Right cardiac atrium (tissue), 5 donors: ENCODE data around the gene NOTCH4. TPM values are rescaled to one million over a fixed set of nuclear protein-coding genes. Genes with fewer than 3 reads are reported as not detected.

Experiments used
- ATAC-seq, 2 donors: fragments of 200-7000 bp; cut with Tn5 transposase; one replicate each; pipeline versions ENCODE4 v1.8.0 to v1.9.1; 2020; ENCODE audit warnings: moderate library complexity in 2 of 2, mild to moderate bottlenecking in 1 of 2
- DNase-seq, 3 donors: peaks; one replicate each; pipeline ENCODE4 v3.0.0-alpha.2; 2020
- H3K27ac ChIP-seq: one replicate; pipeline ENCODE4 v1.5.1; 2013; ENCODE audit warnings: mild to moderate bottlenecking, low read length, control low read depth, moderate library complexity
- H3K27me3 ChIP-seq: one replicate; pipeline ENCODE4 v1.6.1; 2013; ENCODE audit not compliant: control insufficient read depth, insufficient read depth
- H3K4me1 ChIP-seq: one replicate; pipeline ENCODE4 v1.6.1; 2013; ENCODE audit warnings: low read length; ENCODE audit not compliant: control insufficient read depth, insufficient read depth
- H3K4me3 ChIP-seq: one replicate; pipeline ENCODE4 v1.5.1; 2013; ENCODE audit warnings: low read length, control low read depth
- H3K9me3 ChIP-seq: one replicate; pipeline ENCODE4 v1.6.1; 2013; ENCODE audit warnings: low read length; ENCODE audit not compliant: control insufficient read depth
- WGBS: extraction: QIAGEN DNeasy Blood & Tissue Kit; methylation state at CpG from one replicate; pipeline ENCODE4 v1.1.7; 2013; 5-methylcytosine and 5-hydroxymethylcytosine counted together
- intact Hi-C, 4 donors: fragments of 100-400 bp; cut with DNase I; formaldehyde crosslinking; loops; one replicate each; pipeline versions ENCODE4 v1.11.0 to v1.14.0; 2022 to 2023
- polyA plus RNA-seq: library from polyadenylated mRNA; stranded (reverse); fragments of 200-250 nt; gene quantifications from one replicate; pipeline ENCODE4 v1.2.3, GENCODE V29; 2013
- total RNA-seq, 4 donors: library from RNA; stranded (reverse); fragmentation: NEBNext Ultra II Directional; extraction: Animal tissue kit (Norgen Biotek cat#: 25700); gene quantifications; one replicate each; pipeline ENCODE4 v1.2.1, GENCODE V29; 2021
- donor health status: healthy with polysubstance abuse.
- donor health status: DM: no; HTN: yes; CAD: no.
- donor health status: DM: no; HTN: no; CAD: no.
- donor health status: DM: no; HTN: yes; CAD: no; lungs with severe emphysema.
- donor health status: DM: yes; HTN: yes; CAD: no.

The NOTCH4 gene
- total and polyA plus RNA-seq, 5 donors: 14.4 to 33.5 (median 26.1) TPM

DNA sequence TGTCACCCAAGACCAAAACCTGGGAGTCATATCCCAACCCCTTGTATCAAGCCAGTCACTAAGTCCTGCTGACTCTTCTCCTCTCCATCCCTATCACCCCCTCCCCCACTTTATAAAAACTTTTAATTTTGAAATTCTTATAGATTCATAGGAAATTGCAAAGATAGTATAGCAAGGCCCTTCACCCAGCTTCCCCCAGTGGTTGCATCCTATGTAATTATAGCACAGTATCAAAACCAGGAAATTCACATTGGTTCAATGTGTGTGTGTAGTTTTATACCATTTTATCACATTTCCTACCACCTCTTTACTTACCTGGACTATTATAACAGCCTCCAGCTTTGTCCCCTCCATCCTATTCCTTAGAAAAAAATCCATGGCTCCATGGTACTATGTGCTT lies 65.8 kb downstream of the NOTCH4 start:
- ATAC-seq (no peak), DNase-seq (no peak)
- Histone ChIP-seq H3K27me3 (no peaks in the 10 kb centered on the region), H3K9me3 (no peaks in the 10 kb centered on the region), H3K27ac (no peak overlapping the region), H3K4me1 (peaks cover 5% of the 10 kb centered on the region), H3K4me3 (no peak overlapping the region)
- intact Hi-C loops: no loop called here

DNA sequence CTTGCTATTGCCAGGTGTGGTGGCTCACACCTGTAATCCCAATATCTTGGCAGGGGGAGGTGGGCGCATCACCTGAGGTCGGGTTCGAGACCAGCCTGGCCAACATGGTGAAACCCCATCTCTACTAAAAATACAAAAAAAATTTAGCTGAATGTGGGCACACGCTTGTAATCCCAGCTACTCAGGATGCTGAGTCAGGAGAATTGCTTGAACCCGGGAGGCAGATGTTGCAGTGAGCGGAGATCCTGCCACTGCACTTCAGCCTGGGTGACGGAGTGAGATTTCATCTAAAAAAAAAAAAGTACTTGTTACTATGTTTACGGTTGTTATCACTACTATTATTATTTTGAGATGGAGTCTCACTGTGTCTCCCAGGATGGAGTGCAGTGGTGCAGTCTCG lies 67.0 kb downstream of the NOTCH4 start:
- no peak for DNase-seq
- intact Hi-C loops: no loop called here
- no peaks in the 10 kb centered on the region for H3K9me3 ChIP-seq
- no peaks in the 10 kb centered on the region for H3K27me3 ChIP-seq
- ATAC-seq: no peak
- 89% methylated on average over 9 of the region's 9 CpGs for WGBS
- peaks cover 5% of the 10 kb centered on the region for H3K4me1 ChIP-seq
- H3K27ac ChIP-seq: no peak overlapping the region
- no peak overlapping the region for H3K4me3 ChIP-seq

DNA sequence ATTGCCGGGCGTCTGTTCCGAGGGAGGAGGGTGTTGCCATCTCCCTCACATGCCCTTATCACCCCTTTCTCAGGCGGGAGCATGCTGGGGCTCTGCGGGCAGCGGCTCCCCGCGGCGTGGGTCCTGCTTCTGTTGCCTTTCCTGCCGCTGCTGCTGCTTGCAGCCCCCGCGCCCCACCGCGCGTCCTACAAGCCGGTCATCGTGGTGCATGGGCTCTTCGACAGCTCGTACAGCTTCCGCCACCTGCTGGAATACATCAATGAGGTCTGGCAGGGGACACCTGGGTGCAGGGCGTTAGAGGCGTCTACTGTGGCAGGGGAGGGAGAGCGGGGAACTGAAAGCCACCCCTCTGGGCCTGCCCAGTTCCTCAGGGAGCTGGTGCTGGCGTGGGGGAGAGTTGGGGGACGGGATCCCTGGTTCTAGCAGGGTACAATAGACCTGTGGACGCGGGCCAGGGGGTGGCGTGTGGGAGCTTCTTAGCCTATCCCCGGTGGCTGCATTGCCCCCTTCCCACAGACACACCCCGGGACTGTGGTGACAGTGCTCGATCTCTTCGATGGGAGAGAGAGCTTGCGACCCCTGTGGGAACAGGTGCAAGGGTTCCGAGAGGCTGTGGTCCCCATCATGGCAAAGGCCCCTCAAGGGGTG lies 69.2 kb downstream of the NOTCH4 start:
- Histone ChIP-seq H3K4me3 (peak overlapping the region; percentile 60), H3K4me1 (peaks cover 5% of the 10 kb centered on the region), H3K9me3 (no peaks in the 10 kb centered on the region), H3K27me3 (no peaks in the 10 kb centered on the region), H3K27ac (peak overlapping the region; percentile 70)
- ATAC-seq (peak; percentile 52 to 60), DNase-seq (peak; percentile 48 to 82 (median 81))
- 5% methylated on average over 34 of the region's 34 CpGs for WGBS
- intact Hi-C loops: no loop called here

GRCh38 chr6:32153564-32154513 lies 70.0 kb downstream of the NOTCH4 start, which contains the start of gene PPT2:
Gene PPT2 (plus strand): TSS chr6:32154141. CDS start chr6:32154595, 454 bp downstream.
- peaks cover 5% of the 10 kb centered on the region for H3K4me1 ChIP-seq
- DNase-seq: peak; percentile 95 to 97 (median 97)
- no peaks in the 10 kb centered on the region for H3K9me3 ChIP-seq
- H3K27me3 ChIP-seq: no peaks in the 10 kb centered on the region
- peak within 1 kb of the TSS; percentile 60 for H3K4me3 ChIP-seq
- intact Hi-C loops: no loop called here
- 1% methylated on average over 52 of the region's 52 CpGs for WGBS
- peak; percentile 89 to 91 for ATAC-seq
- H3K27ac ChIP-seq: peak within 1 kb of the TSS; percentile 70

- Histone ChIP-seq H3K4me1 (peaks cover 5% of the 10 kb centered on the region), H3K27ac (peak overlapping the region; percentile 70), H3K9me3 (no peaks in the 10 kb centered on the region), H3K27me3 (no peaks in the 10 kb centered on the region), H3K4me3 (peak overlapping the region; percentile 60)
- intact Hi-C loops: no loop called here
- peak; percentile 62 to 77 (median 73) for DNase-seq
- 21% methylated on average over 35 of the region's 35 CpGs for WGBS
- peak; percentile 32 to 57 for ATAC-seq
Measured at GRCh38 chr6:32152769-32153563, 70.9 kb downstream of the NOTCH4 start.

DNA sequence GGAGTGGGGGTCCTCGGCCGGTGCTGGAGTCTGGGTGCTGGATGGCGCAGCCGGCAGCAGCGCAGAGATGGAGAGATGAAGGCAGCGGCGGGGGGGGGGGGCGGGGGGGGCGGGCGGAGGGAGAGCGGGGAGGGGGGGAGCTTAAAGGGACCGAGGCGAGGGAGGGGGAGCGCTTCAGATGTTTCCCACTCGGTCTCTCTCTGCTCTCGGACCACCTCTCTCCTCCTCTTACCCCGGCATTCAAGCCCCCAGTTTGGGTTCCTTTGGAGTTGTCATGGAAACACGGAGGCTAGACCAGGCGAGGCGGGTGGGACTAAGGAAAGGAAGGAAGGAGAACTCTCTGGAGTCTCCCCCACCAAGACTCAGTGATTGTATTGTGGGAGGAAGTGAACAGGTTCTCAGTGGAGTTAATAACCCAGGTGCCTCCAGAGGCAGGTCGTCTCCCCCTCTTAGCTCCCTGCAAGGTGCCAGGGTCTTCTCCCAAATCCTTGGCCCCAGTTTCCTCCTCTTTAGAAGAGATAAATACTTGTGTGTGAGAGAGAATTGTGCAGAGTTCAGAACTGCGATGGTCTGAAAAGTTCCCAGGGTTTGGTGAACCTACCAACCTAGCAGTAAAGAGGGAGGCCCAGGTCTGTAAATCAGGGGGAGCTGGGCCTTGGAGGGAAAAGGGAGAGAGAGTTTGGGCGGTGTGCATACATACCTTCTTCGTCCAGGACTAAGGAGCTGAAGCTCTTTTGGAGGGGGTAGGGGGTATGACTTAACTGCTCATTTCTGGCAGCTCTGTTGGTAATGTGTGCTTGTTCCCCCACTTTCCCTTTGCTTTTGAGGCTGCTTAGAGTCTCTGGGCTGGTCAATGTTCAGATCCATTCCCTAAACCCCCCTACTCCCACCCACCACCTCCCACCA lies 71.8 kb downstream of the NOTCH4 start, which contains the start of gene PRRT1:
PRRT1 (minus strand) TSS at position 77 of the 906 bp plus-strand sequence. CDS start 112 bp downstream, outside the sequence.
- H3K4me3 ChIP-seq: peak within 1 kb of the TSS; percentile 60
- DNase-seq (peak in 1 of 3 donors; percentile 65), ATAC-seq (no peak)
- intact Hi-C loops: no loop called here
- H3K27me3 ChIP-seq: no peaks in the 10 kb centered on the region
- WGBS: 18% methylated on average over 19 of the region's 24 CpGs
- no peak within 1 kb of the TSS for H3K27ac ChIP-seq
- H3K4me1 ChIP-seq: peaks cover 5% of the 10 kb centered on the region
- no peaks in the 10 kb centered on the region for H3K9me3 ChIP-seq

DNA sequence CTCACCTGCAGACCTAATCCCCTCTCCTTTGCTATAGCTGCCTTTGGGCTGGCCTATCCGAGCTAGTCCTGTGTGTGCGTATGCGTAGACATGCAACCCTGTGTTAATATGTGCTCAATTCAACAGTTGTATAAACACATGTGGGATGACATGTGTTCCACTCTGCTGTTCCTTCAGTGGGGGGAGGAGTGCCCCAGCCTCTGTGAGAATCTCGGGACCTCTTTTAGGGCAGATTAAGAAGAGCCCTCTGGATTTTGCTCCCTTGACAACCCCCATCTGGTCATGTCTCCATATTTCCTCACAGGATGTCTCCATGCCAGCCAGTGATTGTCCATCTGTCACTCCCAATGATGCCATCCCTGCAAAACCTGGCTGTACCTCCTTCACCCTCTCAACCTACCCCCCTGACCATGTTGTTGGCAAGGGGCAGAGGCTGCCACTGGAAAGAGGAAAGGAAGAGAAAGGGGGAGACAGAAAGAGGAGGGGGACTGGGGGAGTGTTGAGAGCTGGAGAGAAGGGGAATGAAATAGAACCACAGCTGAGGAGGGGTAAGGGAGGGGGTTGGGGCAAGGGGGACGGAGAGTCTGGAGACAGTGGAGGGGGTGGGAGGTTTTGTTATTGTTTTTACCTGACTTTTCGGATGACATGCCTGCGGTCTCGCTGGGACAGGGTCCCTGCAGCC lies 72.5 kb downstream of the NOTCH4 start:
- ATAC-seq (no peak), DNase-seq (peak in 1 of 3 donors; percentile 27)
- Histone ChIP-seq H3K4me1 (peaks cover 5% of the 10 kb centered on the region), H3K27ac (no peak overlapping the region), H3K9me3 (no peaks in the 10 kb centered on the region), H3K4me3 (peak overlapping the region; percentile 49), H3K27me3 (no peaks in the 10 kb centered on the region)
- 39% methylated on average over 8 of the region's 8 CpGs for WGBS
- intact Hi-C loops: no loop called here

DNA sequence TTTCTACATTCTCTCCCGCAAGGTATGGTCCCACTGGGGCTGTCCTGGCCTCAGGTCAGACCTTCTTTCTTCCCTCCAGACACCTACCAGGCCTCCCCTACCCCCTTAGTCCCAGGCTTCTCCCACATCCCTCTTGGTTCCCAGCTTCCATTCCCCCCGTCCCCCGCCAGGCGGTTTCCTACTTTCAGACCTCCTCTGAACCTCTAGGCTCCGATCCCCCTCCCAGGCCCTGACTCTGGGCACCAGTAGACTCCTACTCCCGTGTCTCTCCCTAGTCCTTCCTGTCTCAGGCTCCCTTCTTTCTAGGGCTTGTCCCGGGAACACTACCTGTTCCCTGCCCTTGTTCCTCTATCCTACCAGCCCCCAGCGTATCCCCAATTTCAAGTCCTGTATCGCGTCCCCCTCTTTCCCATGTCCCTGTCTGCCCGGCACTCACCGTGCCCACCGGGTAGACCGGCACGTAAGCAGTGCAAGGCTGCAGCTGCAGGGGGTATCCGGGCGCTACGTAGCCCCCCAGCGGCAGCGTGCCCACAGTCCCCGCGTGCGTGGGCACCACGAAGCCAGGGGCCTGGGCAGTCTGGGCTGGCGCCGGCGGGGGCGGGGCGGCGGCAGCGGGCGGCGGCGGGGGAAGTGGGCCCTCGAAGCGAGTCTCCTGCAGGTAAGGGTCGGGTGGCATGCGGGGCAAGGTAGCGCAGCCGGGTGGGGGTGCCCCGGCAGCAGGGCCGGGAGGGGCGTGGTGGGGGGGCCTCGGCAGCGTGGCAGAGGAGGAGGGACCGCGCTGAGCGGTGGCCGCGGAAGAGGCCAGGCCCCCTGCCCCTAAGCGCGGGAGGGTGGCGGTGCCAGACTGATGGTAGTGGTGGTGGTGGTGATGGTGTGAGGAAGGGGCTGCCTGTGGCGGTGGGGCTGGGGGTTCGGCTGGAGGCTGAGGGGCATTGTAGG lies 73.7 kb downstream of the NOTCH4 start:
- H3K9me3 ChIP-seq: no peaks in the 10 kb centered on the region
- no peak overlapping the region for H3K4me3 ChIP-seq
- no peak overlapping the region for H3K27ac ChIP-seq
- no peaks in the 10 kb centered on the region for H3K27me3 ChIP-seq
- peaks cover 4% of the 10 kb centered on the region for H3K4me1 ChIP-seq
- DNase-seq (peak in 1 of 3 donors; percentile 59), ATAC-seq (no peak)
- WGBS: 49% methylated on average over 55 of the region's 55 CpGs
- intact Hi-C loops: no loop called here
